Stomach (tissue), 9 donors: ENCODE data around the gene THSD7A. TPM values are rescaled to one million over a fixed set of nuclear protein-coding genes. Genes with fewer than 3 reads are reported as not detected.

Source experiments
- DNase-seq, 2 donors: peaks; one replicate each; pipeline versions ENCODE4 v3.0.0 to v3.0.0-alpha.2; 2013 to 2019
- H3K27ac ChIP-seq, 5 donors: fragments of 200-600 bp in 4 of 5; sonication (generic) in 4 of 5; one replicate each; pipeline ENCODE4 v1.5.1; 2013 to 2019; ENCODE audit warnings: mild to moderate bottlenecking in 1 of 5, moderate library complexity in 1 of 5
- H3K27me3 ChIP-seq, 3 donors: fragments of 200-600 bp; sonication (generic); one replicate each; pipeline ENCODE4 v1.5.1; 2017 to 2019; ENCODE audit warnings: mixed run types in 1 of 3
- H3K36me3 ChIP-seq, 4 donors: fragments of 200-600 bp; sonication (generic); 1 replicate in 3 of 4; 2 replicates in 1 of 4; pipeline ENCODE4 v1.5.1; 2016 to 2019
- H3K4me1 ChIP-seq, 4 donors: fragments of 200-600 bp; sonication (generic); one replicate each; pipeline ENCODE4 v1.5.1; 2016 to 2019
- H3K4me3 ChIP-seq, 4 donors: fragments of 200-600 bp; sonication (generic) in 3 of 4; one replicate each; pipeline ENCODE4 v1.5.1; 2016 to 2019; ENCODE audit warnings: mild to moderate bottlenecking in 1 of 4
- H3K9me3 ChIP-seq, 4 donors: fragments of 200-600 bp; sonication (generic); one replicate each; pipeline ENCODE4 v1.5.1; 2016 to 2019
- EP300 ChIP-seq: sonication (generic); formaldehyde crosslinking; IDR thresholded peaks from one replicate; pipeline ENCODE4 v1.6.1; 2017; ENCODE audit warnings: antibody characterized with exemption
- POLR2A ChIP-seq, 4 donors: fragments of 450-650 bp; IDR thresholded peaks; one replicate each; pipeline ENCODE4 v1.6.1; 2016; ENCODE audit warnings: antibody characterized with exemption in 4 of 4, control low read depth in 2 of 4, mild to moderate bottlenecking in 1 of 4, moderate library complexity in 1 of 4
- POLR2AphosphoS5 ChIP-seq, 3 donors: sonication (generic); formaldehyde crosslinking; IDR thresholded peaks; one replicate each; pipeline ENCODE4 v1.6.1; 2016; ENCODE audit warnings: antibody characterized with exemption in 3 of 3
- WGBS, 5 donors: extraction: QIAGEN DNeasy Blood & Tissue Kit in 3 of 5; methylation state at CpG; one replicate each; pipeline versions ENCODE4 v1.1.5 to v1.1.7; 2013 to 2018; 5-methylcytosine and 5-hydroxymethylcytosine counted together
- intact Hi-C: fragments of 100-400 bp; cut with DNase I; formaldehyde crosslinking; loops from one replicate; pipeline ENCODE4 v1.15.1; 2023; ENCODE audit warnings: low total_unique reads
- polyA plus RNA-seq, 3 donors: library from polyadenylated mRNA; stranded (reverse); fragments of 200-250 nt; gene quantifications; one replicate each; pipeline ENCODE4 v1.2.3, GENCODE V29; 2013
- total RNA-seq, 5 donors: library from RNA; depleted of rRNA; stranded (reverse); fragments of >200 nt; gene quantifications; one replicate each; pipeline versions ENCODE4 v1.1.0 to v1.2.3, GENCODE V29; 2014 to 2016
- TF ChIP-seq, protein P1 (sequence below), 7 experiments: fragments of 450-650 bp in 4 of 7; fragments of 200-600 bp in 3 of 7; sonication (generic) in 3 of 7; IDR thresholded peaks; one replicate each; pipeline ENCODE4 v1.5.1; 2016 to 2019; ENCODE audit warnings: antibody characterized with exemption in 7 of 7, control low read depth in 2 of 7, mild to moderate bottlenecking in 1 of 7
- donor health status: healthy with polysubstance abuse.
- donor health status: Bipolar disorder and iron deficiency.
- donor health status: healthy.

THSD7A gene
- total and polyA plus RNA-seq, 8 donors, result 0.06 to 13.2 (median 0.46) TPM; not detected in 1

- no peak for DNase-seq
- H3K4me1 ChIP-seq, result no peaks in the 10 kb centered on the region
- intact Hi-C loops, result no loop called here
- WGBS, 5 donors, result 71 to 84% (median 81%) methylated on average over 2 of the region's 2 CpGs
- H3K27ac ChIP-seq, result no peak overlapping the region
- no peaks in the 10 kb centered on the region for H3K9me3 ChIP-seq
- no peak overlapping the region for H3K4me3 ChIP-seq
- TF ChIP-seq, protein P1, sequence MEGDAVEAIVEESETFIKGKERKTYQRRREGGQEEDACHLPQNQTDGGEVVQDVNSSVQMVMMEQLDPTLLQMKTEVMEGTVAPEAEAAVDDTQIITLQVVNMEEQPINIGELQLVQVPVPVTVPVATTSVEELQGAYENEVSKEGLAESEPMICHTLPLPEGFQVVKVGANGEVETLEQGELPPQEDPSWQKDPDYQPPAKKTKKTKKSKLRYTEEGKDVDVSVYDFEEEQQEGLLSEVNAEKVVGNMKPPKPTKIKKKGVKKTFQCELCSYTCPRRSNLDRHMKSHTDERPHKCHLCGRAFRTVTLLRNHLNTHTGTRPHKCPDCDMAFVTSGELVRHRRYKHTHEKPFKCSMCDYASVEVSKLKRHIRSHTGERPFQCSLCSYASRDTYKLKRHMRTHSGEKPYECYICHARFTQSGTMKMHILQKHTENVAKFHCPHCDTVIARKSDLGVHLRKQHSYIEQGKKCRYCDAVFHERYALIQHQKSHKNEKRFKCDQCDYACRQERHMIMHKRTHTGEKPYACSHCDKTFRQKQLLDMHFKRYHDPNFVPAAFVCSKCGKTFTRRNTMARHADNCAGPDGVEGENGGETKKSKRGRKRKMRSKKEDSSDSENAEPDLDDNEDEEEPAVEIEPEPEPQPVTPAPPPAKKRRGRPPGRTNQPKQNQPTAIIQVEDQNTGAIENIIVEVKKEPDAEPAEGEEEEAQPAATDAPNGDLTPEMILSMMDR (IDR thresholded peaks at IDR 0.05), result no peak
- no peak for TF ChIP-seq EP300
- no peak for TF ChIP-seq POLR2A (IDR thresholded peaks at IDR 0.05)
- no peak for TF ChIP-seq POLR2AphosphoS5 (IDR thresholded peaks at IDR 0.05)
- no peaks in the 10 kb centered on the region for H3K36me3 ChIP-seq
- no peaks in the 10 kb centered on the region for H3K27me3 ChIP-seq
Measured at GRCh38 chr7:11775401-11775800, 56.6 kb downstream of the THSD7A start.

DNA sequence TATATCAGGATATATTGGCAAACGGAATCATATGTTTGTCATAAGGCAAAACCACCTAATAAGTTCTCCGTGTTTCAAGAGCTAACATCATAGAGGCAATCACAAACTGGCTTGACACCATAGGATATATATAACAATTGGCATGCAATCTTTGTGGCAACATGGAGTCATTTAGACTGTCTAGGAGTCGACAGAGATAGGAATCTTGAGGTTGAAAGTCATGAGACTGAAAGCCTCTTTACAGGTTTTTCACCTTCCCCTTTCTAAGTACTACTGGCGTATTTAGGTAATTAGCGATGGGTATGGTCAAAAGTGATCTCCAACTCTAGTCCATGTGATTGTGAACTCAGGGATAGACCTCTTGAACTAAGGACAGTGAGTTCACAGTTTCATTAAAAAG lies 63.7 kb downstream of the THSD7A start:
- TF ChIP-seq POLR2AphosphoS5 (IDR thresholded peaks at IDR 0.05) (no peak), EP300 (no peak)
- intact Hi-C loops, result no loop called here
- no peaks in the 10 kb centered on the region for H3K9me3 ChIP-seq
- no peak for DNase-seq
- no peak overlapping the region for H3K4me3 ChIP-seq
- no peaks in the 10 kb centered on the region for H3K4me1 ChIP-seq
- 76 to 88% (median 85%) methylated on average over 5 of the region's 5 CpGs for WGBS, 5 donors
- no peaks in the 10 kb centered on the region for H3K27me3 ChIP-seq
- no peak overlapping the region for H3K27ac ChIP-seq
- no peaks in the 10 kb centered on the region for H3K36me3 ChIP-seq

DNA sequence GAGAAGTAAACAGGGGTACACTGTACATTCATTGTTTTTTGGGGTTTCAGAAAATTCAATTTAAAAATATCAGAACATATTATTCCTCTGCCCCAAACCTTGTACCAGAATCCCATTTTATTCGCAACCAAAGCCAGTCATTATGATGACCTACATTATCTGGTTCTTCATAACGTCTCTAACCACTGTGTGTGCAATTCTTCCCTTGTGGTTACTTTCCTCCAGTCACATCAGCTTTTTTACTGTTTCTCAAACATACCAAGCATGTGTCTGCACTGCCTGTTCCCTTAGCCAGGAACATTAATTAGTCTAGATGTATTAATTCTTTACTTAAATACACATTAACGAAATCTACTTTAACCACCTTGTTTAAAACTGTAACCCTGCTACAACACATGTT lies 64.8 kb downstream of the THSD7A start:
- no peak for DNase-seq
- Histone ChIP-seq H3K4me3 (no peak overlapping the region), H3K9me3 (no peaks in the 10 kb centered on the region), H3K4me1 (no peaks in the 10 kb centered on the region), H3K27me3 (no peaks in the 10 kb centered on the region), H3K36me3 (no peaks in the 10 kb centered on the region), H3K27ac (no peak overlapping the region)
- TF ChIP-seq POLR2AphosphoS5 (IDR thresholded peaks at IDR 0.05) (no peak), EP300 (no peak), POLR2A (IDR thresholded peaks at IDR 0.05) (no peak)
- TF ChIP-seq, protein P1 (IDR thresholded peaks at IDR 0.05), result no peak
- intact Hi-C loops, result no loop called here
- 76 to 88% (median 81%) methylated on average over 3 of the region's 3 CpGs for WGBS, 5 donors

GRCh38 chr7:11760372-11760771 lies 71.6 kb downstream of the THSD7A start:
- peak in 1 of 2 donors; percentile 16 for DNase-seq
- Histone ChIP-seq H3K36me3 (no peaks in the 10 kb centered on the region), H3K4me1 (no peaks in the 10 kb centered on the region), H3K27me3 (no peaks in the 10 kb centered on the region), H3K4me3 (no peak overlapping the region), H3K27ac (no peak overlapping the region), H3K9me3 (no peaks in the 10 kb centered on the region)
- 29 to 58% (median 48%) methylated on average over 3 of the region's 3 CpGs for WGBS, 5 donors
- intact Hi-C loops, result no loop called here
- TF ChIP-seq EP300 (no peak), POLR2AphosphoS5 (IDR thresholded peaks at IDR 0.05) (no peak)
- TF ChIP-seq, protein P1 (IDR thresholded peaks at IDR 0.05), result no peak

- no peak for DNase-seq
- H3K4me1 ChIP-seq, result no peaks in the 10 kb centered on the region
- H3K27ac ChIP-seq, result no peak overlapping the region
- TF ChIP-seq POLR2A (IDR thresholded peaks at IDR 0.05) (no peak), POLR2AphosphoS5 (IDR thresholded peaks at IDR 0.05) (no peak), EP300 (no peak)
- TF ChIP-seq, protein P1 (IDR thresholded peaks at IDR 0.05), result no peak
- WGBS, 5 donors, result 43 to 61% (median 50%) methylated on average over 2 of the region's 2 CpGs
- H3K36me3 ChIP-seq, result no peaks in the 10 kb centered on the region
- no peaks in the 10 kb centered on the region for H3K9me3 ChIP-seq
- no peak overlapping the region for H3K4me3 ChIP-seq
- H3K27me3 ChIP-seq, result no peaks in the 10 kb centered on the region
- intact Hi-C loops, result no loop called here
Measured at GRCh38 chr7:11758627-11759111, 73.3 kb downstream of the THSD7A start.
